Measurements from ENCODE around the gene SLIT3. TPM values are rescaled to one million over a fixed set of nuclear protein-coding genes. Genes with fewer than 3 reads are reported as not detected.

SLIT3 gene
- total RNA-seq, 1 experiment from 2014 or later: 0.92 TPM

GRCh38 chr5:169001394-169001793 lies 299.5 kb downstream of the SLIT3 start:
- Histone ChIP-seq H3K27ac (ENCODE audit: insufficient read length, low read depth, low read length) (no peak overlapping the region), H3K14ac (ENCODE audit: insufficient read depth, low read length) (no peak overlapping the region), H4K5ac (ENCODE audit: insufficient read length, low read depth, low read length) (no peak overlapping the region), H3K9me3 (ENCODE audit: control insufficient read depth, low read depth, low read length) (no peaks in the 10 kb centered on the region), H3K23ac (ENCODE audit: insufficient read length, low read depth, low read length) (no peak overlapping the region), H2BK12ac (ENCODE audit: insufficient read length, low read depth, low read length) (no peak overlapping the region), H3K27me3 (ENCODE audit: insufficient read depth, low read length) (no peaks in the 10 kb centered on the region), H3K4me1 (ENCODE audit: insufficient read depth, low read length) (peaks cover 5% of the 10 kb centered on the region; the same call in 1 of the 2 replicates), H3K4ac (ENCODE audit: low read depth, low read length) (no peak overlapping the region), H2BK15ac (ENCODE audit: low read depth, low read length) (no peak overlapping the region), H3K4me2 (ENCODE audit: insufficient read depth, insufficient read length, low read length) (no peak overlapping the region), H4K91ac (ENCODE audit: insufficient read length, low read depth, low read length) (no peak overlapping the region), H2BK120ac (ENCODE audit: low read depth, low read length, poor library complexity, severe bottlenecking) (no peak overlapping the region), H3K23me2 (ENCODE audit: insufficient read length, low read depth, low read length, poor library complexity, severe bottlenecking) (no peaks in the 10 kb centered on the region), H3K56ac (ENCODE audit: insufficient read length, low read depth, low read length) (no peak overlapping the region), H2BK5ac (ENCODE audit: insufficient read length, low read length) (no peak overlapping the region), H2AFZ (ENCODE audit: low read length) (no peak overlapping the region), H3K79me1 (ENCODE audit: insufficient read depth, low read depth, low read length, poor library complexity, severe bottlenecking) (no peaks in the 10 kb centered on the region), H3K79me2 (ENCODE audit: insufficient read depth, low read length) (no peaks in the 10 kb centered on the region), H4K8ac (replicated peaks; ENCODE audit: insufficient read length, low read depth, low read length) (no peak overlapping the region), H4K20me1 (ENCODE audit: control insufficient read depth, insufficient read depth, insufficient read length) (no peaks in the 10 kb centered on the region), H3T11ph (ENCODE audit: low read length) (no peak overlapping the region), H3K18ac (ENCODE audit: insufficient read length, low read depth, low read length) (no peak overlapping the region), H2BK20ac (ENCODE audit: low read depth, low read length, poor library complexity, severe bottlenecking) (no peak overlapping the region), H2AK5ac (ENCODE audit: insufficient read length, low read length) (no peak overlapping the region), H3K9ac (ENCODE audit: extremely low read depth, insufficient read length, low read length) (no peak overlapping the region)
- TF ChIP-seq, protein P1, sequence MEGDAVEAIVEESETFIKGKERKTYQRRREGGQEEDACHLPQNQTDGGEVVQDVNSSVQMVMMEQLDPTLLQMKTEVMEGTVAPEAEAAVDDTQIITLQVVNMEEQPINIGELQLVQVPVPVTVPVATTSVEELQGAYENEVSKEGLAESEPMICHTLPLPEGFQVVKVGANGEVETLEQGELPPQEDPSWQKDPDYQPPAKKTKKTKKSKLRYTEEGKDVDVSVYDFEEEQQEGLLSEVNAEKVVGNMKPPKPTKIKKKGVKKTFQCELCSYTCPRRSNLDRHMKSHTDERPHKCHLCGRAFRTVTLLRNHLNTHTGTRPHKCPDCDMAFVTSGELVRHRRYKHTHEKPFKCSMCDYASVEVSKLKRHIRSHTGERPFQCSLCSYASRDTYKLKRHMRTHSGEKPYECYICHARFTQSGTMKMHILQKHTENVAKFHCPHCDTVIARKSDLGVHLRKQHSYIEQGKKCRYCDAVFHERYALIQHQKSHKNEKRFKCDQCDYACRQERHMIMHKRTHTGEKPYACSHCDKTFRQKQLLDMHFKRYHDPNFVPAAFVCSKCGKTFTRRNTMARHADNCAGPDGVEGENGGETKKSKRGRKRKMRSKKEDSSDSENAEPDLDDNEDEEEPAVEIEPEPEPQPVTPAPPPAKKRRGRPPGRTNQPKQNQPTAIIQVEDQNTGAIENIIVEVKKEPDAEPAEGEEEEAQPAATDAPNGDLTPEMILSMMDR (conservative IDR thresholded peaks at IDR 0.05): no peak
- H3K27ac Mint-ChIP-seq: no peak overlapping the region
- H3K9me3 Mint-ChIP-seq: no peaks in the 10 kb centered on the region
- WGBS (ENCODE audit: extremely low coverage, insufficient read length, low lambda C conversion rate): no CpG with 5 or more reads among the region's 3 CpGs
- H3K4me3 Mint-ChIP-seq: no peak overlapping the region
- H3K36me3 Mint-ChIP-seq (ENCODE audit: insufficient read depth in 1 of 3, low read depth in 3 of 3): no peaks in the 10 kb centered on the region
- H3K27me3 Mint-ChIP-seq (ENCODE audit: low read depth): peaks cover 5% of the 10 kb centered on the region
- peaks cover 47 to 51% of the 10 kb centered on the region in 2 experiments for H3K4me1 Mint-ChIP-seq
- no peak for DNase-seq
